K562 (cell line): ENCODE measurements around the gene NT5C. TPM values are rescaled to one million over a fixed set of nuclear protein-coding genes. Genes with fewer than 3 reads are reported as not detected.

Source experiments
- BHLHE40 ChIP-seq: IDR thresholded peaks from 2 replicates; pipeline ENCODE4 v1.6.1; 2011; ENCODE audit warnings: low read length, improper control_type of control experiment
- BMI1 ChIP-seq: fragments of 150-350 bp; IDR thresholded peaks from 2 replicates; pipeline ENCODE4 v1.6.1; 2014; ENCODE audit warnings: low read length
- CREB1 ChIP-seq, 2 experiments: sonication (generic) in 1 of 2; formaldehyde crosslinking in 1 of 2; IDR thresholded peaks; 2 replicates each; pipeline versions ENCODE4 v1.6.1 to v1.8.0; 2012 to 2022; ENCODE audit warnings: inconsistent platforms in 1 of 2, mild to moderate bottlenecking in 1 of 2, missing genetic modification reagents in 1 of 2, moderate library complexity in 1 of 2
- CREM ChIP-seq: IDR thresholded peaks from 2 replicates; pipeline ENCODE4 v1.6.1; 2014; ENCODE audit warnings: antibody characterized with exemption, low read depth
- E2F3 ChIP-seq: fragments of 250-450 bp; sonication (Bioruptor Pico); IDR thresholded peaks from 2 replicates; pipeline ENCODE4 v1.4.0; 2020; ENCODE audit warnings: mild to moderate bottlenecking
- ETV5 ChIP-seq: sonication (generic); formaldehyde crosslinking; IDR thresholded peaks from 2 replicates; pipeline ENCODE4 v1.4.0; 2020; ENCODE audit warnings: low read depth, mild to moderate bottlenecking, missing genetic modification reagents
- ETV6 ChIP-seq, 3 experiments: fragments of 150-350 bp in 1 of 3; sonication (generic) in 1 of 3; formaldehyde crosslinking in 1 of 3; IDR thresholded peaks; 2 replicates each; pipeline versions ENCODE4 v1.6.1 to v1.8.0; 2014 to 2022; ENCODE audit warnings: borderline replicate concordance in 2 of 3, low read depth in 2 of 3, antibody characterized with exemption in 1 of 3, low read length in 1 of 3, mild to moderate bottlenecking in 1 of 3, missing genetic modification reagents in 1 of 3
- EZH2 ChIP-seq: IDR thresholded peaks from 2 replicates; pipeline ENCODE4 v1.6.1; 2012; ENCODE audit warnings: low read depth, mild to moderate bottlenecking, inconsistent platforms, low read length, borderline replicate concordance
- FIP1L1 ChIP-seq: fragments of 200-400 bp; formaldehyde crosslinking; IDR thresholded peaks from 2 replicates; pipeline ENCODE4 v1.6.1; 2018; ENCODE audit warnings: mild to moderate bottlenecking, low read depth, low read length; ENCODE audit not compliant: poor library complexity, severe bottlenecking
- GATAD2B ChIP-seq: fragments of 450-650 bp; IDR thresholded peaks from 2 replicates; pipeline ENCODE4 v1.6.1; 2017; ENCODE audit warnings: mild to moderate bottlenecking, borderline replicate concordance
- ILF3 ChIP-seq: fragments of 450-650 bp; IDR thresholded peaks from 2 replicates; pipeline ENCODE4 v1.6.1; 2018; ENCODE audit warnings: antibody characterized with exemption, mild to moderate bottlenecking, moderate library complexity, borderline replicate concordance
- MTA3 ChIP-seq: fragments of 450-650 bp; formaldehyde crosslinking; IDR thresholded peaks from 2 replicates; pipeline ENCODE4 v1.6.1; 2017; ENCODE audit warnings: mild to moderate bottlenecking, borderline replicate concordance
- NEUROD1 ChIP-seq: fragments of 150-350 bp; IDR thresholded peaks from 2 replicates; pipeline ENCODE4 v1.6.1; 2014; ENCODE audit warnings: borderline replicate concordance, low read length, low read depth; ENCODE audit not compliant: partially characterized antibody
- POLR2AphosphoS5 ChIP-seq: IDR thresholded peaks from 2 replicates; pipeline ENCODE4 v1.6.1; 2011; ENCODE audit warnings: mild to moderate bottlenecking, low read depth, low read length, moderate library complexity; ENCODE audit not compliant: control insufficient read depth, insufficient read depth
- RBM22 ChIP-seq: fragments of 200-400 bp; formaldehyde crosslinking; IDR thresholded peaks from 2 replicates; pipeline ENCODE4 v1.6.1; 2018; ENCODE audit warnings: low read length, low read depth; ENCODE audit not compliant: poor library complexity, severe bottlenecking
- SP1 ChIP-seq: sonication (generic); formaldehyde crosslinking; IDR thresholded peaks from 2 replicates; pipeline ENCODE4 v1.8.1; 2022; ENCODE audit warnings: mild to moderate bottlenecking, missing genetic modification reagents
- ZBTB7A ChIP-seq: IDR thresholded peaks from 2 replicates; pipeline ENCODE4 v1.6.1; 2011; ENCODE audit warnings: low read depth, mild to moderate bottlenecking, low read length, moderate library complexity, borderline replicate concordance; ENCODE audit not compliant: control insufficient read depth
- ZC3H4 ChIP-seq: sonication (generic); formaldehyde crosslinking; IDR thresholded peaks from 2 replicates; pipeline ENCODE4 v1.9.0; 2021; ENCODE audit warnings: missing genetic modification reagents, borderline replicate concordance
- ZNF165 ChIP-seq: fragments of 250-450 bp; sonication (Bioruptor Pico); IDR thresholded peaks from 2 replicates; pipeline ENCODE4 v1.4.0; 2020; ENCODE audit warnings: borderline replicate concordance
- ZNF436 ChIP-seq: fragments of 250-450, 450-650 bp; sonication (Bioruptor Pico); formaldehyde crosslinking; IDR thresholded peaks from 2 replicates; pipeline ENCODE4 v1.7.0; 2020; ENCODE audit warnings: mild to moderate bottlenecking
- ZNF584 ChIP-seq: fragments of 200-800 bp; sonication (Bioruptor generic); IDR thresholded peaks from 2 replicates; pipeline ENCODE4 v1.6.1; 2016; ENCODE audit warnings: low read depth, mild to moderate bottlenecking, missing genetic modification characterization, missing compliant biosample characterization
- ZNF764 ChIP-seq: fragments of 250-450 bp; sonication (Bioruptor Pico); IDR thresholded peaks from 2 replicates; pipeline ENCODE4 v1.4.0; 2020; ENCODE audit warnings: low read depth, mild to moderate bottlenecking, moderate library complexity
- ZNF780A ChIP-seq: fragments of 250-450 bp; sonication (Bioruptor Pico); IDR thresholded peaks from 2 replicates; pipeline ENCODE4 v1.5.0; 2021; ENCODE audit warnings: mild to moderate bottlenecking
- ZSCAN32 ChIP-seq: fragments of 450-650 bp; formaldehyde crosslinking; IDR thresholded peaks from 2 replicates; pipeline ENCODE4 v1.4.0; 2020; ENCODE audit warnings: mild to moderate bottlenecking, moderate library complexity
- polyA plus RNA-seq, 8 experiments: library from polyadenylated mRNA; depleted of rRNA in 4 of 8; stranded (reverse) in 5 of 8; unstranded in 3 of 8; fragments of >200 nt; fragmentation: Nextera tagmentation in 2 of 8; fragmentation: Illumina TruSeq in 1 of 8; extraction: Ambion mirVana in 2 of 8; extraction: Trizol in 1 of 8; gene quantifications; 2 replicates each; pipeline versions ENCODE4 v1.2.1 to v1.2.3, GENCODE V29; 2011 to 2014; ENCODE audit warnings: inconsistent platforms in 1 of 8, missing spikeins in 1 of 8
- total RNA-seq, 7 experiments: library from RNA; depleted of rRNA in 6 of 7; stranded (reverse); fragments of >200 nt in 6 of 7; fragmentation: Illumina TruSeq in 2 of 7; extraction: Trizol in 2 of 7; gene quantifications; 2 replicates each; pipeline versions ENCODE4 v1.2.1 to v1.2.3, GENCODE V29; 2011 to 2021; ENCODE audit warnings: low replicate concordance in 1 of 7
- TF ChIP-seq, protein P1 (sequence below): sonication (generic); formaldehyde crosslinking; IDR thresholded peaks from 2 replicates; pipeline ENCODE4 v1.9.0; 2022; ENCODE audit warnings: mild to moderate bottlenecking, missing genetic modification reagents
- TF ChIP-seq, protein P2 (sequence below), 2 experiments: fragments of 200-800 bp in 1 of 2; sonication (Bioruptor generic) in 1 of 2; sonication (generic) in 1 of 2; formaldehyde crosslinking in 1 of 2; IDR thresholded peaks in 1 of 2; conservative IDR thresholded peaks in 1 of 2; 2 replicates each; pipeline versions ENCODE4 v1.5.0 to v1.6.1; 2016 to 2020; ENCODE audit warnings: missing compliant biosample characterization in 1 of 2, missing genetic modification characterization in 1 of 2, missing genetic modification reagents in 1 of 2

Gene NT5C
- total and polyA plus RNA-seq, 9 of the 15 experiments (the other 6 are each of a cell fraction or from before 2014, with no cell fraction given): 2.9 to 205 (median 45.0) TPM

DNA sequence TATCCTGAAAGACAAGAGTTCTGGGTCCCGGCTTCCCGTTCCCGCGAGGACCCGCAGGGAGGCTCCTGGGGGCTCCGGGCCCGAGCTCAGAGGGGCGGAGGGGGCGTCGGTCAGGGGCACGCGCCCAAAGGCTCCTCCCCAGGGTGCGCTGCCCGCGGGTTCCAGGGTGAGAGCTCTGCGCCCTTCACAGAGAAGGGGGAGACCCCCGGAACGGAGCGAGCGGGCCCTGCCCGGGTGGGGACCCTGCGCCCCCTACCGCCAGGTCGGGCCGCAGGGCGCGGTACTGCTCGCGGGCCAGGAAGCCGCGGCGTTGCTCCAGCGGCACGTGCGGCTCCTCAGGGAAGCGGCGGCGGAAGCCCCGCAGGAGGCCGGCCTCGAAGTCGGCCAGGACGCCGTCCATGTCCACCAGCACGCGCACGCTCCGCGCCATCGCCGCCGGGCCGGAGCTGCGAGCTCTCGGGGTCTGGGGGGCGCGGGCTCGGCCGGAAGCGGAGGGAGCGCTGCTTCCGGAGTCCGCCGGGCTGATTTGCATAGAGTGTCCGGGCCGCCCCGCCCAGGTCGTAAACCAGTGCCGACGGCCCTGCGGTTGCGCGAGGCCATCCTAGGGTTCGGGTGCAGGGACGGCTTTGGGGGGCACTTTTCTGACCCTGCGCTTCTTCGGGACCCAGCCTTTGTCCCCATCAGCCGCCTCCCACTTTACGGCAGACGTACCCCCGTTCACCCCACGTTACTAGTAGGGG is at the start of gene NT5C (continued):
- TF ChIP-seq NEUROD1 (peak; percentile 1), ETV6 (IDR thresholded peaks at IDR 0.05; ENCODE audit: borderline replicate concordance in 1 of 2, low read depth in 2 of 2, low read length in 1 of 2) (0 out of 4 replicates have a peak, but pooled peaks of 1 of the 2 experiments have one; percentile 22), ETV6 (CRISPR knock-in tag; IDR thresholded peaks at IDR 0.05; ENCODE audit: borderline replicate concordance) (no peak), SP1 (CRISPR knock-in tag) (peak; percentile 54; the same call in 1 of the 2 replicates), ETV5 (peak; percentile 97), MTA3 (peak; percentile 93), ZNF436 (no peak), CREM (peak; percentile 31; the same call in 1 of the 2 replicates), EZH2 (no peak), POLR2AphosphoS5 (0 out of 2 replicates have a peak, but pooled peaks have one; percentile 59), ZC3H4 (CRISPR knock-in tag) (no peak), BHLHE40 (peak; percentile 99), ZBTB7A (peak; percentile 94), ILF3 (peak; percentile 94), FIP1L1 (peak; percentile 90), BMI1 (0 out of 2 replicates have a peak, but pooled peaks have one; percentile 17), RBM22 (peak; percentile 92), ZNF584 (CRISPR knock-in tag) (no peak), GATAD2B (peak; percentile 97), ZNF165 (CRISPR knock-in tag) (no peak), ZNF780A (CRISPR knock-in tag) (no peak), ZNF764 (CRISPR knock-in tag) (0 out of 2 replicates have a peak, but pooled peaks have one; percentile 31), ZSCAN32 (CRISPR knock-in tag) (0 out of 2 replicates have a peak, but pooled peaks have one; percentile 14), CREB1 (IDR thresholded peaks at IDR 0.05) (0 out of 2 replicates have a peak, but pooled peaks have one; percentile 11), CREB1 (CRISPR knock-in tag; IDR thresholded peaks at IDR 0.05) (no peak), E2F3 (CRISPR knock-in tag) (peak; percentile 79)
- TF ChIP-seq, protein P1, sequence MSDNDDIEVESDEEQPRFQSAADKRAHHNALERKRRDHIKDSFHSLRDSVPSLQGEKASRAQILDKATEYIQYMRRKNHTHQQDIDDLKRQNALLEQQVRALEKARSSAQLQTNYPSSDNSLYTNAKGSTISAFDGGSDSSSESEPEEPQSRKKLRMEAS: peak; percentile 91
- TF ChIP-seq, protein P2, sequence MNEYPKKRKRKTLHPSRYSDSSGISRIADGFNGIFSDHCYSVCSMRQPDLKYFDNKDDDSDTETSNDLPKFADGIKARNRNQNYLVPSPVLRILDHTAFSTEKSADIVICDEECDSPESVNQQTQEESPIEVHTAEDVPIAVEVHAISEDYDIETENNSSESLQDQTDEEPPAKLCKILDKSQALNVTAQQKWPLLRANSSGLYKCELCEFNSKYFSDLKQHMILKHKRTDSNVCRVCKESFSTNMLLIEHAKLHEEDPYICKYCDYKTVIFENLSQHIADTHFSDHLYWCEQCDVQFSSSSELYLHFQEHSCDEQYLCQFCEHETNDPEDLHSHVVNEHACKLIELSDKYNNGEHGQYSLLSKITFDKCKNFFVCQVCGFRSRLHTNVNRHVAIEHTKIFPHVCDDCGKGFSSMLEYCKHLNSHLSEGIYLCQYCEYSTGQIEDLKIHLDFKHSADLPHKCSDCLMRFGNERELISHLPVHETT (CRISPR knock-in tag; conservative IDR thresholded peaks at IDR 0.05 in 1 of 2, IDR thresholded peaks at IDR 0.05 in 1 of 2): peak in 1 of 2 experiments; percentile 80; a peak in 2 of 4 replicates
